Endothelial cell of umbilical vein (primary cell): ENCODE results near the gene RAB3GAP1. TPM values are rescaled to one million over a fixed set of nuclear protein-coding genes. Genes with fewer than 3 reads are reported as not detected.

Experiments
- BruUV-seq: library from RNA; stranded (reverse); fragments of 400-500 nt; replicated peaks from 2 replicates; lab custom pipeline; 2021; lab: Mats Ljungman, UMichigan
- CTCF ChIA-PET: fragments of 300-600, 350-600 bp; sonication (Branson Sonifier 250); formaldehyde crosslinking; loops from one replicate; lab custom pipeline; 2021; ENCODE audit warnings: antibody characterized with exemption, inconsistent platforms; lab: Charles Lee
- POLR2A ChIA-PET: fragments of 300-600, 350-600 bp; sonication (Branson Sonifier 250); formaldehyde crosslinking; loops from one replicate; lab custom pipeline; 2021; ENCODE audit warnings: antibody characterized with exemption, inconsistent platforms; lab: Charles Lee
- DNase-seq: peaks from one replicate; pipeline ENCODE4 v3.0.0-alpha.2; 2011; ENCODE audit warnings: low read depth, low spot score
- FAIRE-seq: peaks from 2 replicates; lab custom pipeline; 2011; peaks lifted over from hg19 to GRCh38; lab: Jason Lieb, UNC
- H2AFZ ChIP-seq: 2 replicates; pipeline ENCODE4 v1.6.0; 2012; ENCODE audit warnings: low read depth, low read length, control low read depth, inconsistent platforms
- H3K27ac ChIP-seq: 2 replicates; pipeline ENCODE4 v1.5.1; 2011; ENCODE audit warnings: low read depth, mild to moderate bottlenecking, control low read depth, low read length, moderate library complexity; ENCODE audit not compliant: insufficient read depth
- H3K27me3 ChIP-seq, 2 experiments: 2 replicates each; pipeline versions ENCODE4 v1.6.0 to v1.6.1; 2011; ENCODE audit warnings: low read length in 2 of 2, mixed read lengths in 1 of 2; ENCODE audit not compliant: control insufficient read depth in 2 of 2, insufficient read depth in 2 of 2
- H3K36me3 ChIP-seq, 2 experiments: 2 replicates in 1 of 2; 3 replicates in 1 of 2; pipeline ENCODE4 v1.5.1; 2011; ENCODE audit warnings: low read length in 2 of 2, mild to moderate bottlenecking in 1 of 2, moderate library complexity in 1 of 2; ENCODE audit not compliant: control insufficient read depth in 2 of 2, insufficient read depth in 2 of 2; ENCODE audit errors: extremely low read depth in 1 of 2
- H3K4me1 ChIP-seq: 3 replicates; pipeline ENCODE4 v1.5.1; 2011; ENCODE audit warnings: mild to moderate bottlenecking, low read length; ENCODE audit not compliant: control insufficient read depth, insufficient read depth; ENCODE audit errors: extremely low read depth
- H3K4me2 ChIP-seq: 2 replicates; pipeline ENCODE4 v1.6.1; 2011; ENCODE audit warnings: low read length, control low read depth, mixed read lengths; ENCODE audit not compliant: insufficient read depth
- H3K4me3 ChIP-seq, 3 experiments: fragments of 200-600 bp in 1 of 3; sonication (generic), shearing (Covaris generic) in 1 of 3; replicated peaks in 1 of 3; 2 replicates each; pipeline ENCODE4 v1.5.1; 2011 to 2016; ENCODE audit warnings: control low read depth in 3 of 3, low read length in 3 of 3, mild to moderate bottlenecking in 2 of 3, inconsistent platforms in 1 of 3, low read depth in 1 of 3, moderate library complexity in 1 of 3; ENCODE audit not compliant: insufficient read depth in 1 of 3
- H3K79me2 ChIP-seq: 2 replicates; pipeline ENCODE4 v1.6.0; 2012; ENCODE audit warnings: low read length, inconsistent platforms; ENCODE audit not compliant: control insufficient read depth, insufficient read depth
- H3K9ac ChIP-seq: replicated peaks from 2 replicates; pipeline ENCODE3; 2011; ENCODE audit warnings: low read length, control low read depth; ENCODE audit not compliant: insufficient read depth; ENCODE audit errors: extremely low read depth
- H3K9me1 ChIP-seq: replicated peaks from 3 replicates; pipeline ENCODE4 v1.6.0; 2011; ENCODE audit warnings: mild to moderate bottlenecking, low read length; ENCODE audit not compliant: control insufficient read depth, insufficient read depth; ENCODE audit errors: extremely low read depth
- H3K9me3 ChIP-seq: replicated peaks from 2 replicates; pipeline ENCODE4 v1.5.1; 2012; ENCODE audit warnings: low read length, inconsistent platforms; ENCODE audit not compliant: control insufficient read depth, insufficient read depth
- H4K20me1 ChIP-seq: replicated peaks from 2 replicates; pipeline ENCODE3; 2011; ENCODE audit warnings: mild to moderate bottlenecking, low read length; ENCODE audit not compliant: control insufficient read depth, insufficient read depth; ENCODE audit errors: extremely low read depth
- CTCF ChIP-seq, 2 donors: IDR thresholded peaks; 1 replicate in 1 of 2; 2 replicates in 1 of 2; pipeline ENCODE4 v1.5.1; 2011; ENCODE audit warnings: low read length in 2 of 2, mild to moderate bottlenecking in 2 of 2, moderate library complexity in 2 of 2, control low read depth in 1 of 2, inconsistent platforms in 1 of 2, low read depth in 1 of 2; ENCODE audit not compliant: insufficient read depth in 1 of 2; ENCODE audit errors: extremely low read depth in 1 of 2
- EZH2 ChIP-seq: IDR thresholded peaks from 2 replicates; pipeline ENCODE4 v1.6.1; 2012; ENCODE audit warnings: borderline replicate concordance, low read depth, mild to moderate bottlenecking, moderate library complexity, low read length, inconsistent platforms; ENCODE audit not compliant: severe bottlenecking
- FOS ChIP-seq: IDR thresholded peaks from 2 replicates; pipeline ENCODE4 v1.6.1; 2011; ENCODE audit warnings: mild to moderate bottlenecking, low read length, moderate library complexity, borderline replicate concordance; ENCODE audit not compliant: insufficient read depth
- GATA2 ChIP-seq: IDR thresholded peaks from 2 replicates; pipeline ENCODE4 v1.7.0; 2011; ENCODE audit warnings: low read depth, mild to moderate bottlenecking, moderate library complexity, mixed read lengths, low read length; ENCODE audit not compliant: insufficient read length, insufficient read depth
- JUN ChIP-seq: IDR thresholded peaks from 2 replicates; pipeline ENCODE4 v1.6.1; 2011; ENCODE audit warnings: borderline replicate concordance, low read depth; ENCODE audit not compliant: insufficient read length, insufficient read depth
- MAX ChIP-seq: IDR thresholded peaks from 2 replicates; pipeline ENCODE4 v1.6.1; 2011; ENCODE audit not compliant: insufficient read depth, insufficient read length
- MYC ChIP-seq: IDR thresholded peaks from one replicate; pipeline ENCODE4 v1.6.1; 2011; ENCODE audit warnings: mild to moderate bottlenecking, low read depth, low read length
- POLR2A ChIP-seq: IDR thresholded peaks from 2 replicates; pipeline ENCODE4 v1.6.1; 2012; ENCODE audit warnings: low read depth, mild to moderate bottlenecking, control low read depth, low read length
- POLR2AphosphoS5 ChIP-seq: IDR thresholded peaks from 2 replicates; pipeline ENCODE4 v1.6.1; 2012; ENCODE audit warnings: low read depth, mild to moderate bottlenecking, control low read depth, low read length, moderate library complexity; ENCODE audit not compliant: insufficient read depth
- dilution Hi-C: fragments of 300-500 bp; cut with MboI; formaldehyde crosslinking; loops from one replicate; pipeline ENCODE4 v1.15.0; 2019; ENCODE audit warnings: low sequenced_read_pairs; ENCODE audit not compliant: extremely low pct_ligation_motif_present
- intact Hi-C: fragments of 100-400 bp; cut with micrococcal nuclease; formaldehyde crosslinking; loops from one replicate; pipeline ENCODE4 v1.10.0; 2022
- polyA plus RNA-seq, 4 experiments: library from polyadenylated mRNA; depleted of rRNA in 3 of 4; stranded (reverse) in 3 of 4; unstranded in 1 of 4; fragments of >200 nt; gene quantifications; 2 replicates each; pipeline versions ENCODE4 v1.2.1 to v1.2.3, GENCODE V29; 2011 to 2012; ENCODE audit warnings: missing spikeins in 1 of 4
- total RNA-seq: library from RNA; stranded (reverse); gene quantifications from 2 replicates; pipeline ENCODE4 v1.2.3, GENCODE V29; 2021

The RAB3GAP1 gene
- total and polyA plus RNA-seq, 2 donors (not counting 3 experiments of a cell fraction or from before 2014, with no cell fraction given), result 14.9 to 39.5 TPM

DNA sequence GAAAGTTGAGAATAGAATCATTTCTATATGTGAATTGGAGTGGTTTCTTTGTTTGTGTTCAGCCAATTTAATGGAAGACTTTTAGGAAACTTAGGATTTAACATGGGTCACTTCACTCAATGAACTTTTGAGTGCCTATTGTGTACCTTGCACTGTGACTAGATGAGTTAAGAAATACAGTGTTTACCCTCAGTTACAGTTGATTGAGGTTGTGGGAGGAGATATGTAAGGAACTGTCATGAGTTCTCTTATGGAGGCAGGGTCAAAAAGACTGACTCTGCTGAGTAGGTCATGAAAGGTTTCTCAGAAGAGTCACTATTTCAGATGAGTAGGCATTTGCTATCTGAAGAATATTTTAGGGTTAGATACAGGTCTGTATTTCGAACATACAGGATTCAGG lies 98.6 kb downstream of the RAB3GAP1 start:
- TF ChIP-seq EZH2 (no peak), MYC (no peak), MAX (no peak), POLR2A (no peak), POLR2AphosphoS5 (no peak), JUN (no peak), GATA2 (no peak), CTCF (IDR thresholded peaks at IDR 0.05; ENCODE audit: extremely low read depth in 1 of 2, insufficient read depth in 1 of 2, low read depth in 1 of 2, low read length in 2 of 2) (no peak), FOS (no peak)
- H3K4me3 ChIP-seq, result no peak overlapping the region
- no peaks in the 10 kb centered on the region for H3K9me1 ChIP-seq
- peaks cover 10 to 15% of the 10 kb centered on the region in 2 experiments for H3K36me3 ChIP-seq
- no peaks in the 10 kb centered on the region for H3K4me1 ChIP-seq
- intact Hi-C loops, result no loop called here
- POLR2A ChIA-PET, result no interaction called here
- H2AFZ ChIP-seq, result no peak overlapping the region
- no peaks in the 10 kb centered on the region for H3K9me3 ChIP-seq
- H3K27me3 ChIP-seq, result no peaks in the 10 kb centered on the region
- no peak overlapping the region for H3K9ac ChIP-seq
- DNase-seq (no peak), FAIRE-seq (no peak)
- dilution Hi-C loops, result no loop called here
- H3K79me2 ChIP-seq, result no peaks in the 10 kb centered on the region
- BruUV-seq, result no TSS peak
- H3K4me2 ChIP-seq, result no peak overlapping the region
- CTCF ChIA-PET, result no interaction called here
- H4K20me1 ChIP-seq, result no peaks in the 10 kb centered on the region
- H3K27ac ChIP-seq, result no peak overlapping the region
